ENCODE results near the gene NRG3. TPM values are rescaled to one million over a fixed set of nuclear protein-coding genes. Genes with fewer than 3 reads are reported as not detected.

Gene NRG3
- total and polyA plus RNA-seq, 12 donors = 0.46 to 3.8 (median 1.3) TPM

DNA sequence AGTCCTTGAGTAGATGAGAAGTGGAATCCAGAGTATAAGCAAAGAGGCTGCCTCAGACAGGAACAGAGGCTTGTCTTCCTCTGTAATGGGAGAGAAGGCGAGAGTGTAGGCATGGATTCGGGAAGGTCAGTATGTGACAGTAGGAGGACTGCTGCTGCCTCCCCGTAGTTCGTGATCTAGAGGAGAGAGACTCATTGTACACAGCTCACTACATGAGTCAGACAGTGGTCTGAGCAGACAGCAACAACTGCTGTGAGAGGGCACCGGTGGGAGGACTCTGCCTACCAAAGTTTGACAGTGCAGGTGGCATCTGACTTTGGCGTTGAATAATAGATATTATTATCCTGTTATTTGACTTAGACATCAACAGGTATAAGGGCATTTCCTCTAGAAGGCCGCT, 319.4 kb downstream of the NRG3 start:
- no peak overlapping the region for H3K4me3 ChIP-seq
- TF ChIP-seq, protein P1, sequence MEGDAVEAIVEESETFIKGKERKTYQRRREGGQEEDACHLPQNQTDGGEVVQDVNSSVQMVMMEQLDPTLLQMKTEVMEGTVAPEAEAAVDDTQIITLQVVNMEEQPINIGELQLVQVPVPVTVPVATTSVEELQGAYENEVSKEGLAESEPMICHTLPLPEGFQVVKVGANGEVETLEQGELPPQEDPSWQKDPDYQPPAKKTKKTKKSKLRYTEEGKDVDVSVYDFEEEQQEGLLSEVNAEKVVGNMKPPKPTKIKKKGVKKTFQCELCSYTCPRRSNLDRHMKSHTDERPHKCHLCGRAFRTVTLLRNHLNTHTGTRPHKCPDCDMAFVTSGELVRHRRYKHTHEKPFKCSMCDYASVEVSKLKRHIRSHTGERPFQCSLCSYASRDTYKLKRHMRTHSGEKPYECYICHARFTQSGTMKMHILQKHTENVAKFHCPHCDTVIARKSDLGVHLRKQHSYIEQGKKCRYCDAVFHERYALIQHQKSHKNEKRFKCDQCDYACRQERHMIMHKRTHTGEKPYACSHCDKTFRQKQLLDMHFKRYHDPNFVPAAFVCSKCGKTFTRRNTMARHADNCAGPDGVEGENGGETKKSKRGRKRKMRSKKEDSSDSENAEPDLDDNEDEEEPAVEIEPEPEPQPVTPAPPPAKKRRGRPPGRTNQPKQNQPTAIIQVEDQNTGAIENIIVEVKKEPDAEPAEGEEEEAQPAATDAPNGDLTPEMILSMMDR (IDR thresholded peaks at IDR 0.05) = no peak
- TF ChIP-seq POLR2A (IDR thresholded peaks at IDR 0.05) = no peak
- H3K36me3 ChIP-seq (replicated peaks in 1 of 2) = no peaks in the 10 kb centered on the region
- DNase-seq = no peak
- intact Hi-C loops (cut with DNase I) = no loop called here
- H3K9me3 ChIP-seq (replicated peaks in 1 of 3) = no peaks in the 10 kb centered on the region
- no peak overlapping the region for H3K27ac ChIP-seq
- H3K27me3 ChIP-seq = no peaks in the 10 kb centered on the region
- no peaks in the 10 kb centered on the region for H3K4me1 ChIP-seq (replicated peaks in 1 of 2)
- 81 to 88% (median 87%) methylated on average over 7 of the region's 7 CpGs for WGBS, 4 donors

DNA sequence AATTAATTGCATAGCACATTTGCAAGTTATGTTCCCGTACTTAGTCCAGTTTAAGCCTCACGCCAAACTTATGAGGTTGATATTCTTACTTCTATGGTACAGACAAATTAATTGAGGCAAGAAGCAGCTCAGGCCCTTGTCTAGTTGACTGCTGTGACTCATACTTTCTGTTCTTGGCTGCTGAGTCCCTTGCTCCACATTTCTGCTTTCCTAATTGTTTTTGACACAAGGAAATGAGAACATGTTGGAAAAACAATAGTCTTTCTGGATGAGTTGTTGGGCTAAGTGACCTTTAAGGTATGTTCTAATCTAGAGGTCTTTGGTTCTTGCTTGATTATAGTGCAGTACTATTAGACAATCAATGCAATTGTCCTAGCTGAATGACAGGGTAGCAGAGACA, 331.8 kb downstream of the NRG3 start:
- Histone ChIP-seq H3K36me3 (replicated peaks in 1 of 2) (no peaks in the 10 kb centered on the region), H3K4me3 (no peak overlapping the region), H3K9me3 (replicated peaks in 1 of 3) (no peaks in the 10 kb centered on the region), H3K27me3 (no peaks in the 10 kb centered on the region), H3K27ac (no peak overlapping the region), H3K4me1 (replicated peaks in 1 of 2) (no peaks in the 10 kb centered on the region)
- no peak for DNase-seq
- 77 to 83% (median 80%) methylated on average over 2 of the region's 2 CpGs for WGBS, 4 donors
- intact Hi-C loops (cut with DNase I) = no loop called here
- TF ChIP-seq, protein P1 (IDR thresholded peaks at IDR 0.05) = no peak
- no peak for TF ChIP-seq POLR2A (IDR thresholded peaks at IDR 0.05)

- no peaks in the 10 kb centered on the region for H3K36me3 ChIP-seq (replicated peaks in 1 of 2)
- no peak for DNase-seq
- TF ChIP-seq POLR2A (IDR thresholded peaks at IDR 0.05) = no peak
- TF ChIP-seq, protein P1 (IDR thresholded peaks at IDR 0.05) = no peak
- no peak overlapping the region for H3K4me3 ChIP-seq
- H3K9me3 ChIP-seq (replicated peaks in 1 of 3) = no peaks in the 10 kb centered on the region
- H3K27me3 ChIP-seq = no peaks in the 10 kb centered on the region
- no peak overlapping the region for H3K27ac ChIP-seq
- intact Hi-C loops (cut with DNase I) = no loop called here
- WGBS, 4 donors = 63 to 73% (median 71%) methylated on average over 2 of the region's 2 CpGs
- H3K4me1 ChIP-seq (replicated peaks in 1 of 2) = no peaks in the 10 kb centered on the region
Measured at GRCh38 chr10:82208726-82209125, 333.7 kb downstream of the NRG3 start.

GRCh38 chr10:82210331-82210730, 335.3 kb downstream of the NRG3 start:
- TF ChIP-seq, protein P1 (IDR thresholded peaks at IDR 0.05) = no peak
- no peak for TF ChIP-seq POLR2A (IDR thresholded peaks at IDR 0.05)
- no peaks in the 10 kb centered on the region for H3K9me3 ChIP-seq (replicated peaks in 1 of 3)
- no peak overlapping the region for H3K27ac ChIP-seq
- no peaks in the 10 kb centered on the region for H3K27me3 ChIP-seq
- no peak for DNase-seq
- intact Hi-C loops (cut with DNase I) = no loop called here
- H3K36me3 ChIP-seq (replicated peaks in 1 of 2) = no peaks in the 10 kb centered on the region
- H3K4me3 ChIP-seq = no peak overlapping the region
- H3K4me1 ChIP-seq (replicated peaks in 1 of 2) = no peaks in the 10 kb centered on the region
- 70 to 84% (median 82%) methylated on average over 2 of the region's 2 CpGs for WGBS, 4 donors
